T-cell (primary cell): ENCODE data around the gene KLHDC8A. TPM values are rescaled to one million over a fixed set of nuclear protein-coding genes. Genes with fewer than 3 reads are reported as not detected.
"Not testable (repeated sequence)": the region's sequence is repeated elsewhere in the genome, so short reads cannot be mapped to it uniquely, and the experiment has no call there.

Experiments
- ATAC-seq, 4 experiments: fragments of 200-7000 bp in 3 of 4; fragments of 150-1000 bp in 1 of 4; cut with Tn5 transposase; replicated peaks in 1 of 4; 1 replicate in 3 of 4; 2 replicates in 1 of 4; pipeline ENCODE4 v1.10.0; 2021; ENCODE audit warnings: moderate library complexity in 3 of 4, mild to moderate bottlenecking in 2 of 4, moderate number of reproducible peaks in 1 of 4
- CTCF ChIA-PET, 2 donors: fragments of 300-600 bp; sonication (Branson Sonifier 250); formaldehyde crosslinking; loops; one replicate each; lab custom pipeline; 2022; ENCODE audit warnings: antibody characterized with exemption in 2 of 2; lab: Charles Lee
- POLR2A ChIA-PET, 2 donors: fragments of 300-600 bp; sonication (Branson Sonifier 250); formaldehyde crosslinking; loops; one replicate each; lab custom pipeline; 2022; ENCODE audit warnings: antibody characterized with exemption in 2 of 2; lab: Charles Lee
- DNase-seq, 35 experiments: peaks; one replicate each; pipeline versions ENCODE4 v3.0.0 to v3.0.0-alpha.2; 2013 to 2023
- H3K27ac ChIP-seq: one replicate; pipeline ENCODE4 v1.5.1; 2013; ENCODE audit warnings: low read length
- H3K27me3 ChIP-seq, 2 experiments: replicated peaks in 1 of 2; 1 replicate in 1 of 2; 2 replicates in 1 of 2; pipeline versions ENCODE4 v1.6.1 to v1.7.0; 2013; ENCODE audit warnings: low read length in 1 of 2, mixed read lengths in 1 of 2; ENCODE audit not compliant: control insufficient read depth in 2 of 2, insufficient read depth in 2 of 2; ENCODE audit errors: extremely low read depth in 1 of 2
- H3K36me3 ChIP-seq, 2 donors: 1 replicate in 1 of 2; 2 replicates in 1 of 2; pipeline versions ENCODE4 v1.6.1 to v1.7.0; 2013; ENCODE audit warnings: low read length in 1 of 2; ENCODE audit not compliant: control insufficient read depth in 2 of 2, insufficient read depth in 1 of 2; ENCODE audit errors: extremely low read depth in 1 of 2
- H3K4me1 ChIP-seq, 2 experiments: 1 replicate in 1 of 2; 2 replicates in 1 of 2; pipeline versions ENCODE4 v1.6.1 to v1.7.0; 2013; ENCODE audit warnings: low read length in 2 of 2, mixed read lengths in 1 of 2; ENCODE audit not compliant: insufficient read depth in 2 of 2, control insufficient read depth in 1 of 2; ENCODE audit errors: extremely low read depth in 1 of 2
- H3K4me3 ChIP-seq, 2 donors: 1 replicate in 1 of 2; 2 replicates in 1 of 2; pipeline versions ENCODE4 v1.5.1 to v1.7.0; 2013; ENCODE audit warnings: mild to moderate bottlenecking in 2 of 2, low read length in 1 of 2, moderate library complexity in 1 of 2; ENCODE audit not compliant: control insufficient read depth in 1 of 2; ENCODE audit errors: extremely low read depth in 1 of 2
- H3K9me3 ChIP-seq: 2 replicates; pipeline ENCODE4 v1.7.0; 2013
- H3K27ac Mint-ChIP-seq, 2 donors: one replicate each; pipeline ENCODE4 v1.8.0; 2020 to 2021; ENCODE audit warnings: mild to moderate bottlenecking in 2 of 2, mixed read lengths in 2 of 2
- H3K27me3 Mint-ChIP-seq, 2 donors: one replicate each; pipeline ENCODE4 v1.8.0; 2021 to 2022; ENCODE audit warnings: mixed read lengths in 2 of 2
- H3K36me3 Mint-ChIP-seq: one replicate; pipeline ENCODE4 v1.8.0; 2021; ENCODE audit warnings: mixed read lengths
- H3K4me1 Mint-ChIP-seq, 3 donors: one replicate each; pipeline ENCODE4 v1.8.0; 2020 to 2022; ENCODE audit warnings: mixed read lengths in 3 of 3, mild to moderate bottlenecking in 1 of 3
- H3K4me3 Mint-ChIP-seq, 3 donors: one replicate each; pipeline ENCODE4 v1.8.0; 2020 to 2022; ENCODE audit warnings: mild to moderate bottlenecking in 3 of 3, mixed read lengths in 3 of 3, moderate library complexity in 3 of 3
- H3K9me3 Mint-ChIP-seq, 3 donors: one replicate each; pipeline ENCODE4 v1.8.0; 2020 to 2022; ENCODE audit warnings: mixed read lengths in 3 of 3
- WGBS: methylation state at CpG from one replicate; pipeline ENCODE4 v1.1.5; 2013; ENCODE audit warnings: missing lambda C conversion rate; ENCODE audit not compliant: insufficient coverage; 5-methylcytosine and 5-hydroxymethylcytosine counted together
- total RNA-seq, 35 experiments: library from RNA in 6 of 35; stranded (reverse) in 6 of 35; fragments of 120-200 nt in 1 of 35; gene quantifications; one replicate each; pipeline versions ENCODE4 v1.2.1 to v1.2.4 and lab custom pipeline; 2013 to 2026

Gene KLHDC8A
- total RNA-seq, 5 donors from 2014 or later (not counting 1 experiment from before 2014, with no cell fraction given): 0.30 TPM; not detected in 4

DNA sequence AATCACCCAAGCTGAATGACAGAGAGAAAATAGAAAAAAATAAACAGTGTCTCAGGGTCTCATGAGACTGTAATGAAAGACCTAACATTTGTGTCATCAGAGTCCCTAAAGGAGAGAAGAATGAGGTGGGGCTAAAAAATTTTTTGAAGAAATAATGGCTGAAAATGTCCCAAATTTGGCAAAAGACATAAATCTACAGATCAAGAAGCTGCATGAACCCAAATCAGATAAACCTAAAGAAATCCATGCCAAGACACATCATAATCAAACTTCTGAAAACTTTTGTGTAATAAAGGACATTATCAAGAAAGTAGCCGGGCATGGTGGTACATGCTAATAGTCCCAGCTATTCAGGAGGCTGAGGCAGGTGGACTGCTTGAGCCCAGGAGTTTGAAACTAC is 35.9 kb upstream of the KLHDC8A start:
- Histone ChIP-seq H3K4me1 (no peaks in the 10 kb centered on the region), H3K4me3 (no peak overlapping the region), H3K9me3 (no peaks in the 10 kb centered on the region), H3K36me3 (no peaks in the 10 kb centered on the region), H3K27me3 (peaks cover 5 to 17% of the 10 kb centered on the region in 2 experiments), H3K27ac (no peak overlapping the region)
- POLR2A ChIA-PET: no interaction called here
- Mint-ChIP-seq H3K9me3 (no peaks in the 10 kb centered on the region), H3K4me3 (no peak overlapping the region), H3K27ac (no peak overlapping the region), H3K4me1 (peaks cover 0 to 5% (median 5%) of the 10 kb centered on the region in 3 donors), H3K27me3 (peaks cover 21 to 31% of the 10 kb centered on the region in 2 donors), H3K36me3 (no peaks in the 10 kb centered on the region)
- WGBS: no CpG with 5 or more reads among the region's 1 CpG
- no peak for ATAC-seq
- CTCF ChIA-PET: no interaction called here
- no peak for DNase-seq

DNA sequence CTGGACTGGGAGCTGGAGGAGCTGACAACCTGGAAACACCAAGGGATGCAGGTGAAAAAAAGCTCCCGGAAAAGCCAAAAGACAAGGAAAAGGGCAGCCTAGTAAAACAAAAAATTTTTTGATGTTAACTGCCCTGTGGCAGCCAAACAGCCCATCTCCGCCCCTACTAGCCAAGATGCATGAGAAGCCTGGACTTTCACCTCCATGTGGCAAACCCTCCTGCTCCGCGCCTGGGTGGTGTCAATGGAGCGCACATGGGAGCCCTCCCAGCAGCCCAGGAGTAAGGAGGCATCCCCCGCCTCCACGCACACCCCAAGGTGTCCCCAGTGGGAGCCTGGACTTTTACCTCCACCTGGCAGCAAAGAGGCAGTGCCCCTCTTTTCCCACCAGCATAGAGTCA is 34.7 kb upstream of the KLHDC8A start:
- Histone ChIP-seq H3K27ac (no peak overlapping the region), H3K4me1 (no peaks in the 10 kb centered on the region), H3K36me3 (no peaks in the 10 kb centered on the region), H3K27me3 (peaks cover 5 to 17% of the 10 kb centered on the region in 2 experiments), H3K4me3 (no peak overlapping the region), H3K9me3 (no peaks in the 10 kb centered on the region)
- ChIA-PET CTCF (interaction anchor here in 1 of 2 donors (1.6 kb wide), 1 partner anchor 37 kb away, joined by 6 read pairs; no protein-coding TSS in a partner anchor), POLR2A (no interaction called here)
- WGBS: 78% methylated on average over 7 of the region's 7 CpGs
- Mint-ChIP-seq H3K27ac (no peak overlapping the region), H3K36me3 (no peaks in the 10 kb centered on the region), H3K9me3 (no peaks in the 10 kb centered on the region), H3K4me3 (no peak overlapping the region), H3K27me3 (peaks cover 21 to 31% of the 10 kb centered on the region in 2 donors), H3K4me1 (no peaks in the 10 kb centered on the region)
- ATAC-seq: no peak
- DNase-seq: no peak

DNA sequence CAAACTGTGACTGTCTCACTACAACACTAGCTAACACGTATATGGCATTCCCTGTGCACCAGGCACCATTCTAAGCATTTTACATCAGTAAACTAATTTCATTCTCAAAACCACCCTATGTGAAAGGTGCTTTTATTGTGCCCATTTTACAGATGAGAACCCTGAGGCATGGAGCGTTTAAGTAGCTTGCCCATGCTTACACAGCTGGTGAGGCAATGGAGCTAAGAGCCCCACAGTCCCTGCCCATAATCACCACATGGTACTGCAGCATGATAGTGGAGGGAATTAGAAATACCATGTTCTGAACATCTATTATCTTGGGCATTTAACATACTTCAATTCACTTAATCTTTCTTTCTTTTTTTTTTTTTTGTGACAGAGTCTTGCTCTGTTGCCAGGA is 31.1 kb upstream of the KLHDC8A start:
- no peak overlapping the region for H3K27ac ChIP-seq
- WGBS: no CpG with 5 or more reads among the region's 2 CpGs
- Mint-ChIP-seq H3K4me3 (no peak overlapping the region), H3K36me3 (no peaks in the 10 kb centered on the region), H3K27ac (no peak overlapping the region), H3K27me3 (peaks cover 23% of the 10 kb centered on the region in 2 donors), H3K9me3 (no peaks in the 10 kb centered on the region), H3K4me1 (no peaks in the 10 kb centered on the region)
- no peak overlapping the region for H3K4me3 ChIP-seq
- no peaks in the 10 kb centered on the region for H3K36me3 ChIP-seq
- ChIA-PET CTCF (interaction anchor here in 1 of 2 donors (0.6 kb wide), 2 partner anchors 23 to 788 kb away, joined by 3 to 9 read pairs; no protein-coding TSS in a partner anchor), POLR2A (no interaction called here)
- H3K9me3 ChIP-seq: no peaks in the 10 kb centered on the region
- no peaks in the 10 kb centered on the region for H3K4me1 ChIP-seq
- ATAC-seq (no peak), DNase-seq (no peak)
- H3K27me3 ChIP-seq: peaks cover 0 to 12% of the 10 kb centered on the region in 2 experiments

- H3K36me3 ChIP-seq, H3K4me3 ChIP-seq, H3K9me3 Mint-ChIP-seq, H3K4me3 Mint-ChIP-seq, DNase-seq, H3K36me3 Mint-ChIP-seq, H3K4me1 Mint-ChIP-seq, POLR2A ChIA-PET, H3K27ac ChIP-seq, H3K4me1 ChIP-seq, ATAC-seq, H3K9me3 ChIP-seq, H3K27ac Mint-ChIP-seq: not testable (repeated sequence)
- WGBS: 84% methylated on average over 2 of the region's 3 CpGs
- peaks cover 20 to 23% of the 10 kb centered on the region in 2 donors for H3K27me3 Mint-ChIP-seq
- H3K27me3 ChIP-seq: peaks cover 0 to 12% of the 10 kb centered on the region in 2 experiments
- CTCF ChIA-PET: interaction anchor here in 1 of 2 donors (0.6 kb wide), 1 partner anchor 48 kb away, joined by 3 read pairs; no protein-coding TSS in a partner anchor
These were observed 26.3 kb upstream of the KLHDC8A start for GRCh38 chr1:205382990-205383389.

DNA sequence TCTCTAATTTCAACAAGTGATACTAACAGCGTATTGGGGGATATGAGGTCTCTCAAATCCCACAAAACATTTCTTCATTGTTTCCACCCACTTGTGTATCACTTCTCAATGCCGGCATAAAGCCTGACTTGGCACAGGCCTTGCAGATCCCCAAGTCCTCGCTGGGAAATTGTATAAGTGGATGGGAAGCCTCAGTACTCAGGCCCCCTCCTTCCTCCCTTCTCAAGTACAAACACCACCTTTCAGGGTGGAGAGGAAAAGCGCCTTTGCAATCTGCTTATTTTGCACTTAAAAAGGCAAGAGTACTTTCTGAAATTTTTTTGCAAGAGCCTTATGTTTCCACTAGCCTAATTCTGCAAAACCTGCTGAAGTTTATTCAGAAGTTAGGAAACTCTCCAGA is 25.8 kb upstream of the KLHDC8A start:
- POLR2A ChIA-PET: no interaction called here
- H3K9me3 ChIP-seq: no peaks in the 10 kb centered on the region
- Mint-ChIP-seq H3K9me3 (no peaks in the 10 kb centered on the region), H3K27me3 (peaks cover 21 to 27% of the 10 kb centered on the region in 2 donors), H3K27ac (no peak overlapping the region), H3K4me1 (no peaks in the 10 kb centered on the region), H3K4me3 (no peak overlapping the region), H3K36me3 (no peaks in the 10 kb centered on the region)
- no peak overlapping the region for H3K4me3 ChIP-seq
- ATAC-seq (no peak), DNase-seq (no peak)
- H3K36me3 ChIP-seq: no peaks in the 10 kb centered on the region
- peaks cover 0 to 12% of the 10 kb centered on the region in 2 experiments for H3K27me3 ChIP-seq
- WGBS: no CpG with 5 or more reads among the region's 4 CpGs
- CTCF ChIA-PET: interaction anchor here (0.5 to 0.6 kb wide), 2 partner anchors 49 to 616 kb away, joined by 3 read pairs; no protein-coding TSS in a partner anchor
- H3K4me1 ChIP-seq: no peaks in the 10 kb centered on the region
- H3K27ac ChIP-seq: no peak overlapping the region

DNA sequence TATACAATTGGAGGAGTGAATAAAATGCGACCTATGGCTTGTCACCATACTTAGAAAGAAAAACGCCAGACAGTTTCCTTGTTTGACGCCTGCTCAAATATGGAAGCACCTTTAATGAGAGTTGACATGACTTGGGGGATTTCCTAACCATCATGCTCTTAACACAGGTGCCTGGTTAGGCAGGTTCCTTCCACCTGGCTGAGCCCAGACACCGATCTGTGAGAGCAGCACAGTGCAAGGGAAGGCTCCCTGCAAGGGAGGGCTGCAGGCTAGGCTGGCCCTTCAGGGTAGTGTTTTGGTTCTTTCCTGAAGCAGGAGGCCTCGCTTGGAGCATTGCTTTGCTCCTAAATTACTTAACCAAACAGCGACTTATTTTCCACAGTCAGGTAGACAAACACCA is 24.6 kb upstream of the KLHDC8A start:
- Mint-ChIP-seq H3K27ac (no peak overlapping the region), H3K36me3 (no peaks in the 10 kb centered on the region), H3K9me3 (no peaks in the 10 kb centered on the region), H3K27me3 (peaks cover 26 to 31% of the 10 kb centered on the region in 2 donors), H3K4me3 (no peak overlapping the region), H3K4me1 (peaks cover 0 to 5% (median under 1%) of the 10 kb centered on the region in 3 donors)
- ChIA-PET CTCF (no interaction called here), POLR2A (no interaction called here)
- H3K4me1 ChIP-seq: no peaks in the 10 kb centered on the region
- H3K4me3 ChIP-seq: no peak overlapping the region
- H3K27ac ChIP-seq: no peak overlapping the region
- H3K36me3 ChIP-seq: no peaks in the 10 kb centered on the region
- peaks cover 2 to 12% of the 10 kb centered on the region in 2 experiments for H3K27me3 ChIP-seq
- DNase-seq (no peak), ATAC-seq (no peak)
- 83% methylated on average over 1 of the region's 6 CpGs for WGBS
- H3K9me3 ChIP-seq: no peaks in the 10 kb centered on the region
